ENCODE measurements around the gene PHAF1. TPM values are rescaled to one million over a fixed set of nuclear protein-coding genes. Genes with fewer than 3 reads are reported as not detected.

The PHAF1 gene
- 10 to 100 TPM; 10.3 TPM for total RNA-seq

DNA sequence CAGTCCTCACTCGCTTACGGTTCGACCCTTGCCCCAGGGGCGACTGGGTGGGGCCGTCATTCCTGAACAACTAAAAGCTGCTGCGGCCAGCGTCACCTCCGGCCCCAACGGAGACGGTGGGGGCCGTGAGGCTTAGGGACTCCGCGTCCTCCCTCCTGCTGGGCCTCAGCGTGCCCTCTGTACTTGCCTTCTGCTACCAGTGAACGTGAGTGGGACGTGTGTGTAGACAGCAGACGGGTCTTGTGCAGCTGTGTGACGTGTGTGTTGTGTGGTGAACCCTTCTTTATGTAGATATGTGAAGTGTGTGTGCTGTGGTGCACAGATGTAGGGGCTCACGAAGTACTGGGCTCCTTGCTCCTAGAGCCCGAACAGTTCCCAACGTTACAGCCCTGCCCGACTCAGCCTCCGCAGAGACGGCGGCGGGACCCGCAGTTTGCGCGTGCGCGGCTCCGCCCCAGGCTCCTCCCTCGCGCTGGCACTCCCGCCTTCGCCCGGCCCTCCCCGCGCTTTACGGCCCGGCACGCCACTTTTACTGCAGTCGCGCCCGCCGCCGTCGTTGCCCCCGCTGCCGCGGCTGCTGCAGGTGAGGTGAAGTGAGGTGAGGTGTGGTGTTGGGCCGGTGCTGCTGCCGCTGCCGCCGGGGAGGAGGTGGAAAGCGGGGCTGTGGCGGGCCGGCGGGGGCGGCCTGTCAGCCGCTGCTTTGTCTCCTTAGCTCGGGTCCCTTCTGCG lies at the start of gene PHAF1:
PHAF1 (plus strand) TSS at position 535 of the 729 bp plus-strand sequence. CDS start 235 bp downstream, outside the sequence.
- DNase-seq (ENCODE audit: low spot score) = peak; percentile 91
- H3K4me1 ChIP-seq = peaks cover 0 to 25% of the 10 kb centered on the region in 2 donors
- no peaks in the 10 kb centered on the region for H3K9me3 ChIP-seq
- TF ChIP-seq, protein P1, sequence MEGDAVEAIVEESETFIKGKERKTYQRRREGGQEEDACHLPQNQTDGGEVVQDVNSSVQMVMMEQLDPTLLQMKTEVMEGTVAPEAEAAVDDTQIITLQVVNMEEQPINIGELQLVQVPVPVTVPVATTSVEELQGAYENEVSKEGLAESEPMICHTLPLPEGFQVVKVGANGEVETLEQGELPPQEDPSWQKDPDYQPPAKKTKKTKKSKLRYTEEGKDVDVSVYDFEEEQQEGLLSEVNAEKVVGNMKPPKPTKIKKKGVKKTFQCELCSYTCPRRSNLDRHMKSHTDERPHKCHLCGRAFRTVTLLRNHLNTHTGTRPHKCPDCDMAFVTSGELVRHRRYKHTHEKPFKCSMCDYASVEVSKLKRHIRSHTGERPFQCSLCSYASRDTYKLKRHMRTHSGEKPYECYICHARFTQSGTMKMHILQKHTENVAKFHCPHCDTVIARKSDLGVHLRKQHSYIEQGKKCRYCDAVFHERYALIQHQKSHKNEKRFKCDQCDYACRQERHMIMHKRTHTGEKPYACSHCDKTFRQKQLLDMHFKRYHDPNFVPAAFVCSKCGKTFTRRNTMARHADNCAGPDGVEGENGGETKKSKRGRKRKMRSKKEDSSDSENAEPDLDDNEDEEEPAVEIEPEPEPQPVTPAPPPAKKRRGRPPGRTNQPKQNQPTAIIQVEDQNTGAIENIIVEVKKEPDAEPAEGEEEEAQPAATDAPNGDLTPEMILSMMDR (IDR thresholded peaks at IDR 0.05) = peak in 1 of 2 donors; percentile 14
- peak within 1 kb of the TSS; percentile 77 to 88 for H3K27ac ChIP-seq
- H3K4me3 ChIP-seq = peak within 1 kb of the TSS; percentile 94 to 98
- H3K27me3 ChIP-seq = no peaks in the 10 kb centered on the region
- H3K36me3 ChIP-seq = no peaks in the 10 kb centered on the region

DNA sequence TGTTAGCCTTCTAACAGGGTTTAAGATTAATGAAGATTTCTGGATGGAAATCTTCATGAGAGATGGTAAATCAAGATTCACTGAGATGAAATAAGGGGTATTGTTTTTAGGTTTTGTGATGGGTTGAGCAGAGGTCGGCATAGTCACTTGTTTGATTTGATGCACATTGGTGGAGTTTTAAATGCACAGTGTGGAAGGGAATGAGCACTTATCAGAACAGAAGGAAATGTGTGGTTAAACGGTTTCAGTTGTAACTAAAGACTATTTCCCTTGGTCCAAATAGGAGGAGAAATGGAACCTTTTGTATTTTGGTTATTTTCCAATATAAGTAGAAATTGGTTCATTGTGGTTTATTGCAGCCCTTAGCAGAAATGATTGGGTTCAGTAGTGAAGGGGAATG lies 46.7 kb upstream of the PHAF1 start:
- TF ChIP-seq, protein P1 (IDR thresholded peaks at IDR 0.05) = no peak
- Histone ChIP-seq H3K4me3 (no peak overlapping the region), H3K4me1 (no peaks in the 10 kb centered on the region), H3K36me3 (peaks cover 15% of the 10 kb centered on the region), H3K27me3 (no peaks in the 10 kb centered on the region), H3K9me3 (no peaks in the 10 kb centered on the region), H3K27ac (no peak overlapping the region)
- no peak for DNase-seq (ENCODE audit: low spot score)

DNA sequence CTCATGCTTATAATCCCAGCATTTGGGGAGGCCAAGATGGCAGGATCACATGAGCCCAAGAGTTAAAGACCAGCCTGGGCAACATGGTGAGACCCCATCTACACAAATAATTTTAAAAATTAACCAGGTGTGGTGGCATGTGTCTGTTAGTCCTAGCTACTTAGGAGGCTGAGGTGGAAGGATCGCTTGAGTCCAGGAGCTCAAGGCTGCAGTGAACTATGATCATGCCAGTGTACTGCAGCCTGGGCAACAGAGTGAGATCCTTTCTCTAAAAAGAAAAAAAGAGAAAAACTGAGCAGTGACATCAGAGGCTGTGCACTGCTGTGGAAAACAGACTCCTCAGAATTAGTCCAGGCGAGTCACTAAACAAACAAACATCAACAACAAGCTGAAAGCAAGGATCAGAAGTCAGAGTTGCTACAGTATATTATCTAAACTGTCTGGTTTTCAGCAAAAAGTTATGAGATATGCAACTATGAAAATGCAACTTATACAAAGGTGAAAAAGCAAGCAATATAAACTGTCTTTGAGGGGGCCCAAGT lies 41.5 kb upstream of the PHAF1 start:
- peaks cover 38% of the 10 kb centered on the region for H3K36me3 ChIP-seq
- H3K4me1 ChIP-seq = no peaks in the 10 kb centered on the region
- H3K9me3 ChIP-seq = no peaks in the 10 kb centered on the region
- no peak overlapping the region for H3K27ac ChIP-seq
- no peak for DNase-seq (ENCODE audit: low spot score)
- TF ChIP-seq, protein P1 (IDR thresholded peaks at IDR 0.05) = no peak
- no peak overlapping the region for H3K4me3 ChIP-seq
- no peaks in the 10 kb centered on the region for H3K27me3 ChIP-seq

DNA sequence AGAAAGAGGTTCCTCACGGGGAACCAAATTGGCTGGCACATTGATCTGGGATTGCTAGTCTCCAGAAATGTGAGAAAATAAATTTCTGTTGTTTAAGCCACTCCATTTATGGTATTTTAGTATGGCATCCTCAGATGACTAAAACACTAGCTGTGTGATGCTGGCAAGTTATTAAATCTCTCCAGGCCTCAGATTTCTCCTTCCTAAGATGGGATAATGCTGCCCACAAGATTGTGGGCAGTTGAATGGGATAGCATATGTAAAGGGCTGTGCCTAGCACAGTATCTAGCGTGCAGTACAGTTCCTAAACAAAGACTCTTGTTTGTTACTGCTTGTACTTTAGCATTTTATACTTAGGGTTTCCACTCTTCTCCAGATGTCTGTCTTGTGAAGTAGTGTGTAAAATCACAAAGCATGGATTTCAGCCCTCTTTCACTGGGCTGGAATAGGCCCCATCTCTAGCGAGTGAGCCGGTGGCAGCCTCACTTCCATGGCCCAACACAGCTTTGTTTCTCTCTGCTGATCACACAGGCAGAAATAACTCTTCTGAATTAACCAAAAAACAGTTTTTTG lies 38.2 kb upstream of the PHAF1 start:
- no peak overlapping the region for H3K4me3 ChIP-seq
- TF ChIP-seq, protein P1 (IDR thresholded peaks at IDR 0.05) = no peak
- H3K27me3 ChIP-seq = no peaks in the 10 kb centered on the region
- H3K27ac ChIP-seq = no peak overlapping the region
- H3K9me3 ChIP-seq = no peaks in the 10 kb centered on the region
- no peak for DNase-seq (ENCODE audit: low spot score)
- no peaks in the 10 kb centered on the region for H3K4me1 ChIP-seq
- peaks cover 44% of the 10 kb centered on the region for H3K36me3 ChIP-seq

DNA sequence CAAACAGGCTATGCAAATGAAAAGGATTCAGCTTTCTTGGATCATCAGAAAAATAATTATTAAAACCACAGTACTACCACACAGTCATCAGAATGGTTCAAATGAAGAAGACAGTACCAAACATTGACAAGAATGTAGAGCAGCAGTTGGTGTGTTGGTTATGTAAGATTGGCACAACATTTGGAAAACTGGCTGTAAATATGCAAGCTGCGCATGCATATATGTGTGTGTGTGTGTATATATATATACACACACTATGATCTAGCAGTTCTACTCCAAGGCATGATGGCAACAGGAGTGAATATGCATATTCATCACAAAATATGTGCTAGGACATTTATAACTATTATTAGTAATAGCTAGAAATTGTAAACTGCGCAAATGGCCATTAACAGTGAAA lies 34.4 kb upstream of the PHAF1 start:
- Histone ChIP-seq H3K27ac (no peak overlapping the region), H3K36me3 (peaks cover 13% of the 10 kb centered on the region), H3K27me3 (no peaks in the 10 kb centered on the region), H3K4me3 (no peak overlapping the region), H3K9me3 (no peaks in the 10 kb centered on the region), H3K4me1 (no peaks in the 10 kb centered on the region)
- DNase-seq (ENCODE audit: low spot score) = no peak
- TF ChIP-seq, protein P1 (IDR thresholded peaks at IDR 0.05) = no peak

Data from right atrium auricular region (tissue), 2 donors.